Measurements from ENCODE around the gene KIF26B.

Gene KIF26B

GRCh38 chr1:245582026-245582425, 427.2 kb downstream of the KIF26B start:
- peak; percentile 89 for DNase-seq

- DNase-seq = no peak
Observed at GRCh38 chr1:245583081-245583480, 428.3 kb downstream of the KIF26B start.

- DNase-seq = peak; percentile 58
Observed at GRCh38 chr1:245583575-245584330, 429.0 kb downstream of the KIF26B start.

- DNase-seq = no peak
Observed at GRCh38 chr1:245585252-245585959, 430.6 kb downstream of the KIF26B start.

- DNase-seq = no peak
Observed at GRCh38 chr1:245587435-245588115, 432.8 kb downstream of the KIF26B start.

GRCh38 chr1:245588116-245588639, 433.4 kb downstream of the KIF26B start:
- no peak for DNase-seq

GRCh38 chr1:245589316-245589715, 434.5 kb downstream of the KIF26B start:
- DNase-seq = no peak

GRCh38 chr1:245589906-245590305, 435.1 kb downstream of the KIF26B start:
- DNase-seq = no peak

- no peak for DNase-seq
Observed at GRCh38 chr1:245590726-245591125, 435.9 kb downstream of the KIF26B start.

- DNase-seq = no peak
Observed at GRCh38 chr1:245591346-245592188, 436.8 kb downstream of the KIF26B start.

GRCh38 chr1:245592189-245592460, 437.3 kb downstream of the KIF26B start:
- no peak for DNase-seq

- DNase-seq = no peak
Observed at GRCh38 chr1:245598524-245599305, 443.9 kb downstream of the KIF26B start.

- no peak for DNase-seq
Observed at GRCh38 chr1:245599371-245600174, 444.8 kb downstream of the KIF26B start.

- no peak for DNase-seq
Observed at GRCh38 chr1:245600658-245601057, 445.9 kb downstream of the KIF26B start.

- no peak for DNase-seq
Observed at GRCh38 chr1:245603311-245603865, 448.6 kb downstream of the KIF26B start.

- DNase-seq = no peak
Observed at GRCh38 chr1:245604979-245605378, 450.2 kb downstream of the KIF26B start.

GRCh38 chr1:245605480-245606156, 450.8 kb downstream of the KIF26B start:
- DNase-seq = no peak

GRCh38 chr1:245606157-245606725, 451.5 kb downstream of the KIF26B start:
- no peak for DNase-seq

GRCh38 chr1:245608271-245608670, 453.5 kb downstream of the KIF26B start:
- DNase-seq = no peak

All from NCI-H345 (cell line).